ENCODE measurements around the gene PAEP. TPM values are rescaled to one million over a fixed set of nuclear protein-coding genes. Genes with fewer than 3 reads are reported as not detected.

PAEP gene
- total RNA-seq, 6 experiments from 2014 or later, result not detected

DNA sequence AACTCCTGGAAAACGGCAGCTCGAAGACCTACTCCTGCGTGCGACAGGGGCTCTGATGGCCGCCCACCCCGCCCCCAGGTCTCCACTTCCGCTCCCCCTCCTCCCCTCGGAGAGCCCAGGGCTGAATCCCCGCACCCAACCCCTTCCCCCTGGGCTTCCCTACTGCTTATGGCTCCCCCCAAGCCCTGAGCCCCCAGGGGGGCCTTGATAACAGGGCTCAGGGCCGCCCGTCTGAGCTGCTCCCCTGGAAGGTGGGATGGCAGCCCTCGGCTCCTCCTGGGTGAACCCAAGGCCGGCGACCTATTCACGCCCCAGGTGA lies 47.4 kb downstream of the PAEP start:
- 40% methylated on average over 1 of the region's 15 CpGs for WGBS (ENCODE audit: insufficient coverage, low coverage, low lambda C conversion rate, missing lambda C conversion rate)
- ATAC-seq (no peak), DNase-seq (no peak)

DNA sequence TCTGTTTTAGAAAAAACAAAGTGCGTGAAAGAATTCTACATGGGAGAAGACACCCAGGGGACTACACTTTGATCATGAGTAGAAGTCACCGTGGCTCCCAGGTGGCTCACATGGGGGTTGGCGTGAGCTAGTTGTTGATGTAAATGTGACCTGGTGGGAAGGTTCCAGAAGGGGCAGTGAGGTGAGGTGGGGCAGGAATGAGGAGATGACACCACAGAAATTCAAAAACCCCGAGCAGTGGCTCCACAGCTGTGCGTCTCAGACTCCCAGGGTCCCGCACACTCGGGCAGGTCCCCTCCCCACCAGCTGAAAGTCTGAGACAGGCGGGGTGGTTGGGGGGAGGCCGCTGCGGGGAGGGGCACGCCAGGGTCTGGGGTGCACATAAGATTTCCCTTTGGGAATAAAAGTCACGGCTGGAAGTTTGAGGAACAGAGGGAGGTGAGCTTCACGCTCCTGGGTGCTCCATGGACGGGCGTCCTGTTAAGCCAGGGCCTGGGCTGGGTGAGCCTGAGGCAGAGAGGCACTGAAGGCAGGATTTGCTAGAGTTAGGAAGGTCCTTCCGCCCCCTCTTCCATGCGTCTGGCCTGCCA lies 47.9 kb downstream of the PAEP start:
- H3K36me3 ChIP-seq, result no peaks in the 10 kb centered on the region
- intact Hi-C loops (cut with DNase I), result no loop called here
- no peaks in the 10 kb centered on the region for H3K27me3 ChIP-seq
- no peak overlapping the region for H3K4me3 ChIP-seq
- no peak for ATAC-seq
- no peaks in the 10 kb centered on the region for H3K9me3 ChIP-seq
- WGBS (ENCODE audit: insufficient coverage, low coverage, low lambda C conversion rate, missing lambda C conversion rate), result 81% methylated on average over 12 of the region's 17 CpGs
- no peak for TF ChIP-seq POLR2A (IDR thresholded peaks at IDR 0.05)
- TF ChIP-seq, protein P1, sequence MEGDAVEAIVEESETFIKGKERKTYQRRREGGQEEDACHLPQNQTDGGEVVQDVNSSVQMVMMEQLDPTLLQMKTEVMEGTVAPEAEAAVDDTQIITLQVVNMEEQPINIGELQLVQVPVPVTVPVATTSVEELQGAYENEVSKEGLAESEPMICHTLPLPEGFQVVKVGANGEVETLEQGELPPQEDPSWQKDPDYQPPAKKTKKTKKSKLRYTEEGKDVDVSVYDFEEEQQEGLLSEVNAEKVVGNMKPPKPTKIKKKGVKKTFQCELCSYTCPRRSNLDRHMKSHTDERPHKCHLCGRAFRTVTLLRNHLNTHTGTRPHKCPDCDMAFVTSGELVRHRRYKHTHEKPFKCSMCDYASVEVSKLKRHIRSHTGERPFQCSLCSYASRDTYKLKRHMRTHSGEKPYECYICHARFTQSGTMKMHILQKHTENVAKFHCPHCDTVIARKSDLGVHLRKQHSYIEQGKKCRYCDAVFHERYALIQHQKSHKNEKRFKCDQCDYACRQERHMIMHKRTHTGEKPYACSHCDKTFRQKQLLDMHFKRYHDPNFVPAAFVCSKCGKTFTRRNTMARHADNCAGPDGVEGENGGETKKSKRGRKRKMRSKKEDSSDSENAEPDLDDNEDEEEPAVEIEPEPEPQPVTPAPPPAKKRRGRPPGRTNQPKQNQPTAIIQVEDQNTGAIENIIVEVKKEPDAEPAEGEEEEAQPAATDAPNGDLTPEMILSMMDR (IDR thresholded peaks at IDR 0.05), result no peak
- no peak overlapping the region for H3K27ac ChIP-seq
- no peaks in the 10 kb centered on the region for H3K4me1 ChIP-seq
- no peak for DNase-seq

More for the DNA sequence above, 47.4 kb downstream of the PAEP start:
- intact Hi-C loops (cut with DNase I), result no loop called here
- Histone ChIP-seq H3K9me3 (no peaks in the 10 kb centered on the region), H3K27me3 (no peaks in the 10 kb centered on the region), H3K4me1 (no peaks in the 10 kb centered on the region), H3K36me3 (no peaks in the 10 kb centered on the region), H3K4me3 (no peak overlapping the region), H3K27ac (no peak overlapping the region)
- TF ChIP-seq POLR2A (IDR thresholded peaks at IDR 0.05), result no peak
- TF ChIP-seq, protein P1 (IDR thresholded peaks at IDR 0.05), result no peak

GRCh38 chr9:135610290-135611141 lies 49.0 kb downstream of the PAEP start:
- no peak overlapping the region for H3K27ac ChIP-seq
- H3K4me3 ChIP-seq, result no peak overlapping the region
- intact Hi-C loops (cut with DNase I), result no loop called here
- H3K9me3 ChIP-seq, result no peaks in the 10 kb centered on the region
- 70% methylated on average over 4 of the region's 13 CpGs for WGBS (ENCODE audit: insufficient coverage, low coverage, low lambda C conversion rate, missing lambda C conversion rate)
- TF ChIP-seq POLR2A (IDR thresholded peaks at IDR 0.05), result no peak
- TF ChIP-seq, protein P1 (IDR thresholded peaks at IDR 0.05), result no peak
- no peaks in the 10 kb centered on the region for H3K4me1 ChIP-seq
- no peaks in the 10 kb centered on the region for H3K27me3 ChIP-seq
- no peak for DNase-seq
- no peak for ATAC-seq
- no peaks in the 10 kb centered on the region for H3K36me3 ChIP-seq

GRCh38 chr9:135611142-135611874 lies 49.8 kb downstream of the PAEP start:
- H3K4me3 ChIP-seq, result no peak overlapping the region
- no CpG with 5 or more reads among the region's 7 CpGs for WGBS (ENCODE audit: insufficient coverage, low coverage, low lambda C conversion rate, missing lambda C conversion rate)
- DNase-seq, result peak in 1 of 3 donors; percentile 19
- TF ChIP-seq, protein P1 (IDR thresholded peaks at IDR 0.05), result no peak
- no peak for TF ChIP-seq POLR2A (IDR thresholded peaks at IDR 0.05)
- H3K4me1 ChIP-seq, result no peaks in the 10 kb centered on the region
- ATAC-seq, result no peak
- no peak overlapping the region for H3K27ac ChIP-seq
- intact Hi-C loops (cut with DNase I), result no loop called here
- no peaks in the 10 kb centered on the region for H3K27me3 ChIP-seq
- no peaks in the 10 kb centered on the region for H3K36me3 ChIP-seq
- no peaks in the 10 kb centered on the region for H3K9me3 ChIP-seq

Data from right lobe of liver (tissue), 6 donors.